ENCODE results near the gene SYNGR4. TPM values are rescaled to one million over a fixed set of nuclear protein-coding genes. Genes with fewer than 3 reads are reported as not detected.
"Not testable (repeated sequence)": the region's sequence is repeated elsewhere in the genome, so short reads cannot be mapped to it uniquely, and the experiment has no call there.

Gene SYNGR4
- not detected for total RNA-seq
- long read RNA-seq, donor 1, result 0 reads
- long read RNA-seq, donor 2, result 0 reads

DNA sequence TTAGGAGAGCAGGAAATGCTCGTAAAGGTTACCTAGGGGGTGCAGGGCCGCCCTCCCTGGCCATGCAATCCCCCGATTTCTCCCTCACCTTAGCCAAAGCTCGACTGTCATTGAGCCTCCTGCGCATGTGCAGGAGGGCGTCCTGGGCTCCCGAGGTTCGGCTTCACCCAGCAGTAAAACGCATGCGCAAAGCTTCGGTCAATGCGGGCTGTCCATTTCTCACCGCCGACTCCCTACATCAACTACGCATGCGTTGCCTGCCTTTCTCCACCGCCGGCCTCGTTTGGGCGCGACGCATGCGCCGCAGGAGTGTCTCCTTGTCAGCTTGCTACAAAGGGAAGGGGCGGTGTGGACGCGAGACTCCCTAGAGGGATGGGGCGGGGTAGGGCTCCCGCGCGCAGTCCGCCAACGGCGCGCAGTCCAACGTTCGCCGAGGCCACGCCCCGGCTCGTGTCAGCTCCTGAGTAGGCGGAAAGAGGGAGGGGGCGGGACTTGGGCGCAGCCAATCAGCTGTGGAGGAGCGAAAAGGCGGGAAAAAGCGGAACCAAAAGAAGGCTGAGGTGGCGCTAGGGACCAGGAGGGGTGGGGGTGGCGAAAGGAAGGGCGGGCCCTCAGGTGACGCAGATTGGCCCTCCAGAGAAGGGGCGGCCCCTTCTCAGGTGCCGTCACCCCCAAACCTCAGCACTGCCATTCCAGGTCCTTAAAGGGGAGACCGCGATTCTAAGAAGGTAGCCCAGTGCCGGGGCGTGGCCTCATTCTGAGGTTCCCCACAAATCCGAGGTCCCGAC lies at the start of gene SYNGR4, which contains the start of gene TMEM143:
Gene SYNGR4, plus strand, starts transcription at position 558 of the 788 bp plus-strand sequence. CDS start 1,476 bp downstream, outside the sequence.
Gene TMEM143, minus strand, starts transcription at position 131 of the 788 bp plus-strand sequence. Its CDS starts 20 bp downstream, at position 111.
- peak; percentile 100 for DNase-seq (ENCODE audit: low spot score)
- intact Hi-C loops (cut with DNase I), result no loop called here

DNA sequence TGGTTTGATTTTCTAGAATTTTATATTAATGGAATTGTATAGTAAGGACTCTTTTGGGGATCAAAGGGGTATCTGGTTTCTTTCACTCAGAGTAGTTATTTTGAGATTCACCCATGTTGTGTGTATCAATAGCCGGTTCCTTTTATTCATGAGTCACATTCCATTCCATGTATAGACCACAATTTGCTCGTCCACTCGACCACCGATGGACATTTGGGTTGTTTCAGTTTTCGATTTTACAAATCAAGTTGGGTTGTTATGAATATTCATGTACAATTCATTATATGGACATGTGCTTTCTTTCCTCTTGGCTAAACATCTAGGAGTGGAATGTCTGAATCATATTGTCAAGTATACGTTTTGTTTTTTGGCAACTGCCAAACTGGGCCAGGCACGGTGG lies 48.5 kb upstream of the SYNGR4 start:
- DNase-seq (ENCODE audit: low spot score), result no peak
- intact Hi-C loops (cut with DNase I), result loop anchor here in 1 of 2 donors (10.0 kb wide), 1 partner anchor 269 kb away; no protein-coding TSS in a partner anchor

DNA sequence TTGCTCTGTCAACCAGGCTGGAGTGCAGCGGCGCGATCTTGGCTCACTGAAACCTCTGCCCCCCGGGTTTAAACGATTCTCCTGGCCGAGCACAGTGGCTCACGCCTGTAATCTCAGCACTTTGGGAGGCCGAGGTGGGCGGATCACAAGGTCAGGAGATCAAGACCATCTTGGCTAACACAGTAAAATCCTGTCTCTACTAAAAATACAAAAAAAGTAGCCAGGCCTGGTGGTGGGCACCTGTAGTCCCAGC lies 46.5 kb upstream of the SYNGR4 start:
- intact Hi-C loops (cut with DNase I), result loop anchor here in 1 of 2 donors (10.0 kb wide), 1 partner anchor 267 kb away; no protein-coding TSS in a partner anchor
- not testable (repeated sequence) for DNase-seq (ENCODE audit: low spot score)

DNA sequence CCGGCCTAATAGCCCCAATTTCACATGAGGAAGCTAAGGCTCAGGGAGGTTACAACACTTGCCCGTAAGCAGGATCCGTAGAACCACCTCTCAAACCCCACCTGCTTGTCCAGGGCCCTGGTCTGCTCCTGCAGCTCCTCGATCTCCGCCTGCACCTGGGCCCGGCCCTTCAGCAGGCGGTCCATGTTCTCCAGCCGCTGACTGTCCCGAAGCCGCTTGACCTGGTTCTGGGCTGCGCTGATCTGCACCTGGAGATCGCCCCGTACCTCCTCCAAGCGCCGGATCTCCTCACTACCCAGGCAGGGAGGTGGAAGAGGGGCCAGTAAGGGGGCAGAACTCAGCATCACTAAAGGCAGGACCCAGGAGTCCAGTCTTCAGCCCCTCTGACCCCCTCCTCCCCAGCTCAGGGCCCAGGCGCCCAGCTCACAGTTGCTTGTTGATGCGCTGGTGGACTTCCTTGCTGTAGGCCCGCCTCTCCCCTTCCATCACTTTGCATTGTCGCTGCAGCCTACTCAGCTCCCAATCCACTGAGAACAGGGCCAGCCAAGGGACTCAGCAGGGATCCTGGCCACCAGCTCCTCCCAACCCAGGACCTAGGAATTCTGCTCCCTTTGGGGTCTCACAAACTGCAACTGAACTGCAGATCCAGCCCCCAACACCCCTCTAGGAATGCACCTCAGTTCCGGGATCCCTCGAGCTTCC lies 45.7 kb upstream of the SYNGR4 start:
- DNase-seq (ENCODE audit: low spot score), result no peak
- intact Hi-C loops (cut with DNase I), result loop anchor here in 1 of 2 donors (10.0 kb wide), 1 partner anchor 266 kb away; no protein-coding TSS in a partner anchor

GRCh38 chr19:48319647-48320541 lies 44.3 kb upstream of the SYNGR4 start:
- peak; percentile 95 for DNase-seq (ENCODE audit: low spot score)
- intact Hi-C loops (cut with DNase I), result loop anchor here in 1 of 2 donors (10.0 kb wide), 1 partner anchor 265 kb away; no protein-coding TSS in a partner anchor

DNA sequence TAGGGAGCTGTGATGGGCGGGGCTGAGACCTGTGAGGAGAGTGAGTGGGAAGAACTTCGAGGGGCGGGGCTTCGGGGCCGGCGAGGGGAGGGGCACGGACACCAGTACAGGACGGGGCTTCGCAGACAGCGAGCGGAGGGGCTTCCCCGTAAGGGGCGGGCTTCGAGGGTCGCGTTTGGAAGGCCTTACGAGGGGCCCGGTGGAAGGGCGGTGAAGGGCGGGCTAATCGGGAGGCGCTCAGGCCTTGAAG lies 42.9 kb upstream of the SYNGR4 start:
- peak; percentile 98 for DNase-seq (ENCODE audit: low spot score)
- intact Hi-C loops (cut with DNase I), result no loop called here

DNA sequence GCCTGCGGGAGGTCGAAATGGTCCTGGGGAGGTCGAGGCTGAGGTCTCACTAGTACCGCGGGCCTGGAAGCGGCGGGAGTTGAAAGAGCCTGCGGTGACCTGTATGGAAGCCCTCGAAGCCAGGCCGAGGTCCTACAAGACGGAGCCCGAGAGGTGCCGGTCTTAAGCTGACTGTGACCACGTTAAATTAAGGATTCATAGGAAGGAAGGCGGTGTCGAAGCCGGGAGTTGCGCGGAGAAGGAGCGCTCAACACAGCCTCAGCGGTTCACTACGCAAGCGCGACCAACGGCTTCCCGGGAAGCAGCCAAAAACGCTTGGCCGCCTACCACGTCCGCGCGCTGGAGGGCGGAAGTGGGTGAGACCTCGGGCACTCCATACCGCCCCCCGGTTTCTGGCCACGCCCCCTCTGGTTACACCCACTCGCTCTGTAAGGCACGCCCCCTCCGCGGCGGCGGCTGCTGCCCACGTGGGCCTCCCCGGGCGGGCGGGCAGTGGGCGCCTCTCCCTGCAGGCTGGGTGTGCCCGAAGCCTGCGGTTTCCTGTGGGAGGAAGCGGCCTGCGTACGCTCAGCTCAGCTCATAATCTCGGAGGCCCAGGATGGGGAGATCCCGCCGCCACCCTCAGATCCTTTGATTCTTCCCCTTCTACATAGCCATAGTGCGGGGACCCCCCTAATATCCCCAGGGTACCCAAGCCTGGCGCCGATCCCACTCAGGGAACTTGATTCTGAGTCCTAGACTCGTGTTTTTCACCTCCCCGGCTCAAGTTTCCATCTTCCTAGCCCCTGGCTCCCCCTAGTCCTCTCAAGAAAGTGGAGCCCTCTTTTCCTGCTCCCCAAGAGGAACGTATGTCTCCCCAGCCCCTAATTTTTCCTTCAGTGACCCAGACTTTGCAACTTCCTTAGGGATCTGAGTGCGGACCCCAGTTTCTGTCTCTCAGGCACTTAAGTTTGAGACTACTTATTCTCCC lies 42.3 kb upstream of the SYNGR4 start:
- intact Hi-C loops (cut with DNase I), result no loop called here
- DNase-seq (ENCODE audit: low spot score), result peak; percentile 100

- DNase-seq (ENCODE audit: low spot score), result peak; percentile 95
- intact Hi-C loops (cut with DNase I), result no loop called here
These were observed 38.8 kb upstream of the SYNGR4 start, which contains the start of gene EMP3 for GRCh38 chr19:48325265-48325910. TSS of gene EMP3 (plus strand) at chr19:48325552. CDS start at chr19:48326845, 1,293 bp downstream.

DNA sequence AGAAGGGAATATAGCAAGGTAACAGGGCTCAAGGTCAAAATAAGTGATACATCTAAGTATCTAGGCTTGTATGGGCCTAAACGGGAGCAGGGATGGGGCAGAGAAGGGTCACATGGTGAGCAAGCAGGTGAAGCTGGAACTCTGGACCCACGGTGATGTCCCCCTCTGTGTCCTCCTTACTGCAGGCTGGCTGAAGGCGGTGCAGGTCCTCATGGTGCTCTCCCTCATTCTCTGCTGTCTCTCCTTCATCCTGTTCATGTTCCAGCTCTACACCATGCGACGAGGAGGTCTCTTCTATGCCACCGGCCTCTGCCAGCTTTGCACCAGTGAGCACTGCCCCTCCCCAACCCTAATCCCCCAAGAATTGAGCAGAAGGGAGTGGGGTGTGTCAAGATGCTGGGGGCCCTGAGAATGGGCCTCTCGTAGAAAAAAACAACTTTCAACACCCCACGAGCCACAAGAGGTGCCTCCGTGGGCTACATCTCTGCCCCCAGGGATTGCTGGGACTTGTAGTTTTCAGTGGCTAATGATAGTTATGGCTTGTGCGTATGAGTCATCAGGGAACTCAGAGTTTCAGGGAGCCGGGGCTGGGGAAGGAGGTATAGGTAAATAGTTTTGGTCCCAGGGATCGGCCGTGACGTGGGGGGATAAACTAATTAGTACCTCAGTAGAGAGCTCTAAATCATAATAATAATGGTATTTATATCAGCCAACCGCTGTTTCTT lies 34.8 kb upstream of the SYNGR4 start:
- DNase-seq (ENCODE audit: low spot score), result no peak
- intact Hi-C loops (cut with DNase I), result no loop called here

DNA sequence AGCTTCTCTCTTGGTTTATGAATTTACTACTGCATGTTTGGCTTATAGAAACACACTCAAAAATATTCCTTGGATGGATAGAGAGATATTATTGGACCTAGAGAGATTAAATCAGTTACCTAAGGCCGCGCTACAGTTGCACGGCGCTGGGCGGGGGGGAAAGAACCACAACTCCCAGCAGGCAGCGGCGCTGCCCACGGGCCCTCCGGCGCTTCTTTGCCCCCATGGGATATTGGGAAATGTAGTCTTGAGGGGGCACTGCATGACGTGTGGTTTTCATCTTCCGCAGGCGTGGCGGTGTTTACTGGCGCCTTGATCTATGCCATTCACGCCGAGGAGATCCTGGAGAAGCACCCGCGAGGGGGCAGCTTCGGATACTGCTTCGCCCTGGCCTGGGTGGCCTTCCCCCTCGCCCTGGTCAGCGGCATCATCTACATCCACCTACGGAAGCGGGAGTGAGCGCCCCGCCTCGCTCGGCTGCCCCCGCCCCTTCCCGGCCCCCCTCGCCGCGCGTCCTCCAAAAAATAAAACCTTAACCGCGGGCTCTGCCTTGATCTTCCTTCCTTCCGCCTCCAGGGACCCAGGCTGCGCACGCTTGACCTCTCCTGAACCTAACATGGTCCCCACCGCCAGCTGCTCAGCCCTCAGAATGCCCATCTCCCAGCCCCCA lies 34.0 kb upstream of the SYNGR4 start:
- DNase-seq (ENCODE audit: low spot score), result no peak
- intact Hi-C loops (cut with DNase I), result loop anchor here in 1 of 2 donors (5.0 kb wide), 1 partner anchor 1088 kb away; no protein-coding TSS in a partner anchor

DNA sequence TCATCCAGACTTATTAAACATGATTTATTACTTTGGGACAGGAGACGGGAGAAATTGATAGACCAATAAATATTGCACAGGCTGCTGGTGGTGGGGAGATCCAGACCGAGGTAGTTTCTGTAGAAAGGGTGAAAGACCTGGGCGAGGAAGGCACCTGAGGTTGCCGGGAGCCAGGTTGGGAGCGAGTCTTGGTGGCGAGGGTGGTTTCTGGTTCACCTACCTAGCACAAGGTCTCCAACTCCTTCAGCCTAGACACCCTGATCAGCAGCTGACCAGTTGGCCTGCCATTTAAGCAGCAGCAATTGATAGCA lies 31.9 kb upstream of the SYNGR4 start:
- intact Hi-C loops (cut with DNase I), result loop anchor here in 1 of 2 donors (5.0 kb wide), 1 partner anchor 1090 kb away; no protein-coding TSS in a partner anchor
- no peak for DNase-seq (ENCODE audit: low spot score)

DNA sequence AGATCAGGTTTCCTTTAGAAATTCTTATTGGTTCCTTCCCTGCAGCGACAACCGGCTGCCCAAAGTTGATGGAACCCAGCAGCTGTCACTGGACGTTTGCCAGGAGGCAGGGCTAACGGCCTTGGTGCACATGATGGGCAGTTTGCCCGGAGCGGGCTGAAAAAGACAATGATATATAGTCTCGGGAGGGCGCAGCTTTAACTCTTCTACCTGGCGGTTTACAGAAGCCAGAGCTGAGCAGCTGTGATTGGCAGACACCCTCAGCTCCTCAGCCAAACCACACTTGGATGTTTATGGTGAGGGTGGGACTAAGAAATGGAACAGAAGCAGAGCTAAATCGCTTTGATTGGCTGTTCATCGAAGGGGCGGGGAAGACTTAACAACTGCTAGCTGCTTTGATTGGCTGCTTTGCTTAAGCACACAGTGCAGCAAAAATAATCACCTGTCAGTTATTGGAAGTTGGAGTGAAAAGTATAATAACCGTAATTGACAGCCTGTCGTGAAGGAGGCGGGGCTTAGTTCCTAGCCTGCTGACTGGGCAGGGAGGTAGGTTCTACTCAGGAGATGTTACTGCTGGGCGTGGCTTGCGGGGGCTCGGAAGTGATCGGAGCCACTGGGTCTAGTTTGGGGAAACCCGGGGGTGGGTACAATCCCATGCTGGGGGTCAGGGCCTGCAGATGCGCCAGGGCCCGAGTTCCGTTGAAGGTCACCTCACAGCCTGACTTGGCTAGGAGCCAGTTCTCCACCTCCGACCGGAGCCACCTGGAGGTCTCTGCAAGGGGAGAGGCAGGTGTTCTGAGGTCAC lies 31.3 kb upstream of the SYNGR4 start:
- intact Hi-C loops (cut with DNase I), result loop anchor here in 1 of 2 donors (5.0 kb wide), 1 partner anchor 1091 kb away; no protein-coding TSS in a partner anchor
- peak; percentile 94 for DNase-seq (ENCODE audit: low spot score)

- intact Hi-C loops (cut with DNase I), result loop anchor here in 1 of 2 donors (5.0 kb wide), 1 partner anchor 1091 kb away; no protein-coding TSS in a partner anchor
These were observed 30.4 kb upstream of the SYNGR4 start for GRCh38 chr19:48333467-48334384.

DNA sequence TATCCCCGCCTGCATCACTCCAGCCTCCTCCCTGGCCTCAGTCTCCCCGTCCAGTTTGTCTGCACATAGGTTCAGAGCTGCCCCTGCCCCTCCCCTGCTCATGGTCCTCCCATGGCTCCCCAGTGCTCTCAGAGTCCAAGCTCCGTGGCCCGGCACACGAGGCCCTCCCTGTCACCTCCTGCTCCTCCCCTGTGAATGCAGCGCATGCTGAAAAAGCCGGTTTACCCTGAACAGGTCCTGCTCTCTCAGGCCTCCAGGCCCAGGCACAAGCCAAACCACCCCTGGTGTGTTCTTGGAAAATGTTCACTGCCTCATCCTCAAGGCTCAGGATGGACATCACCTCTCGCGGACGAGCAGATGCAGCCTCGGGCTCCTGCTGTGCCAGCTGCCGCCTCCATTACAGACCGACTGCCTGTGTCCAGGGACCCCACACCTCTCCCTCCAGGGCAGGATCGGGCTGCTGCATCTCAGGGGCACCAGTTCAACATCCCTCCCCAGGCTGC lies 25.9 kb upstream of the SYNGR4 start:
- no peak for DNase-seq (ENCODE audit: low spot score)
- intact Hi-C loops (cut with DNase I), result no loop called here

More at GRCh38 chr19:48333467-48334384, 30.4 kb upstream of the SYNGR4 start:
- peak; percentile 97 for DNase-seq (ENCODE audit: low spot score)
